Heart left ventricle (tissue), 16 donors: ENCODE data around the gene VAC14. TPM values are rescaled to one million over a fixed set of nuclear protein-coding genes. Genes with fewer than 3 reads are reported as not detected.
"Not testable (repeated sequence)": the region's sequence is repeated elsewhere in the genome, so short reads cannot be mapped to it uniquely, and the experiment has no call there.

Experiments
- ATAC-seq, 4 donors: fragments of 200-7000 bp; cut with Tn5 transposase; one replicate each; pipeline ENCODE4 v1.9.1; 2020 to 2022; ENCODE audit warnings: moderate library complexity in 4 of 4, mild to moderate bottlenecking in 3 of 4, moderate number of reproducible peaks in 1 of 4
- DNase-seq, 5 donors: peaks; one replicate each; pipeline ENCODE4 v3.0.0-alpha.2; 2020
- H3K27ac ChIP-seq, 12 donors: fragments of 200-600 bp; sonication (generic) in 4 of 12; one replicate each; pipeline versions ENCODE4 v1.5.0 to v1.8.0; 2016 to 2022; ENCODE audit warnings: mild to moderate bottlenecking in 2 of 12
- H3K27me3 ChIP-seq, 9 donors: fragments of 200-600 bp; sonication (generic) in 2 of 9; one replicate each; pipeline versions ENCODE4 v1.5.1 to v1.8.0; 2016 to 2022; ENCODE audit warnings: mild to moderate bottlenecking in 3 of 9
- H3K36me3 ChIP-seq, 9 donors: fragments of 200-600 bp; sonication (generic) in 2 of 9; one replicate each; pipeline versions ENCODE4 v1.5.0 to v1.8.0; 2018 to 2022; ENCODE audit warnings: mild to moderate bottlenecking in 2 of 9
- H3K4me1 ChIP-seq, 12 donors: fragments of 200-600 bp; sonication (generic) in 4 of 12; one replicate each; pipeline versions ENCODE4 v1.5.0 to v1.8.0; 2016 to 2022; ENCODE audit warnings: mild to moderate bottlenecking in 3 of 12
- H3K4me3 ChIP-seq, 12 donors: fragments of 200-600 bp; sonication (generic) in 4 of 12; one replicate each; pipeline versions ENCODE4 v1.5.0 to v1.8.0; 2017 to 2022; ENCODE audit warnings: mild to moderate bottlenecking in 9 of 12, moderate library complexity in 4 of 12
- H3K9me3 ChIP-seq, 12 donors: fragments of 200-600 bp; sonication (generic) in 4 of 12; one replicate each; pipeline versions ENCODE4 v1.5.0 to v1.8.0; 2016 to 2022; ENCODE audit warnings: mild to moderate bottlenecking in 1 of 12
- POLR2A ChIP-seq, 2 donors: fragments of 450-650 bp; IDR thresholded peaks; one replicate each; pipeline ENCODE4 v1.6.1; 2017; ENCODE audit warnings: antibody characterized with exemption in 2 of 2, mild to moderate bottlenecking in 2 of 2, moderate library complexity in 2 of 2
- WGBS, 4 donors: extraction: QIAGEN DNeasy Blood & Tissue Kit in 2 of 4; methylation state at CpG; one replicate each; pipeline versions ENCODE4 v1.1.5 to v1.1.7; 2013 to 2018; 5-methylcytosine and 5-hydroxymethylcytosine counted together
- intact Hi-C, 10 donors: fragments of 100-400 bp; cut with DNase I; formaldehyde crosslinking; loops; one replicate each; pipeline versions ENCODE4 v1.11.1 to v1.14.2; 2022
- polyA plus RNA-seq, 2 donors: library from polyadenylated mRNA; stranded (reverse); fragments of 200-250 nt; gene quantifications; one replicate each; pipeline ENCODE4 v1.2.3, GENCODE V29; 2013
- total RNA-seq, 9 donors: library from RNA; depleted of rRNA in 2 of 9; stranded (reverse); fragments of >200 nt in 2 of 9; fragmentation: NEBNext Ultra II Directional in 3 of 9; extraction: Animal tissue kit (Norgen Biotek cat#: 25700) in 3 of 9; gene quantifications; one replicate each; pipeline versions ENCODE4 v1.1.0 to v1.2.4, GENCODE V29; 2016 to 2023
- TF ChIP-seq, protein P1 (sequence below), 12 donors: fragments of 200-600 bp; sonication (generic) in 4 of 12; IDR thresholded peaks; one replicate each; pipeline versions ENCODE4 v1.5.0 to v1.8.0; 2018 to 2022; ENCODE audit warnings: antibody characterized with exemption in 12 of 12, mild to moderate bottlenecking in 5 of 12
- donor health status: ischemic (EF 13 %, LVEDD 7.1; RV severe dilation, severe dysfunction).
- donor health status: healthy with polysubstance abuse.
- donor health status: DM: no; HTN: yes; CAD: no.
- donor health status: DM: no; HTN: no; CAD: no.
- donor health status: ischemic (EF 25% LVEDD 6.9; RV normal size, moderate dysfunction).
- donor health status: ischemic (EF 25% LVEDD 5.7; RV mildly dilated, moderate dysfunction).
- donor health status: healthy.
- donor health status: DM: yes; HTN: yes; CAD: no.
- donor health status: ischemic (EF 35%, LVEDD 5.7; RV mildly dilated, moderate dysfunction).
- donor health status: nonischemic (EF 11% LVEDD 7.7; RV severe dilation, severe dysfunction).
- donor health status: DM: yes; HTN: yes; CAD: no.
- donor health status: PGD.
- donor health status: ischemic (EF 29% LVEDD 5.4; RV normal size, mild dysfunction).
- donor health status: nonischemic (EF 23%, LVEDD 6.1; RV moderate dilation, normal function).

VAC14 gene
- total and polyA plus RNA-seq, 11 donors: 13.9 to 48.0 (median 26.1) TPM

DNA sequence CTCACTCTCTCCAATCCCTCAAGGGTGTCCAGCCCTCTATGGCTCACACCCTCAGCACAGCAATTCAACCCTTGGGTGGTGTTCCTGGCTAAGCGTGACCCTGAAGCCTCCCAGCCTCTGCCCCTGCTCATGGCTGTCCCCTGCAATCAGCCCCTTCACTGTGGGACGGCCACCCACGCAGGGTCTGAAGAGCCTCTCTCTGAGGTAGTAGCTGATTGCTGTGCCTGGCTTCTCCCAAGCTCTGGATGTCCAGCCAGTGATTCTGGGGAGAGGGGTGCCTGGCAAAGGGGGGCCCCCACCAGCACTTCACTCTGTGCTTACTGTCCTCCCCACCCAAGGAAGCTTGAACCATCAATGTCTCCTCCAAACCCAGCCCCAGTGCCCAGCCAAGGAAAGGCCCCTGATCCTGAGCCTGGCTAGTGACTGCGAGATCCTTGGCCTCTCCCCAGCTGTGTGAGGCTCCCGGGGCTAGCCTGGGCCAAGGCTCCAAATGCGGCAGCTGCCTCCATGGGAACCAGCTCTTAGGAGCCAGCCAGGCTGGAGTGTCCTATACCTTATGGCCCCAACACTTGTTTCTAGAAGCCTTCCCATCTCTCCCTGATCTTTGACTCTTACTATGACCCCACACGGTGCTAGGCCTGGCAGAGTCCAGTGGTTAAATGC is 125.0 kb downstream of the VAC14 start:
- peak in 4 of 5 donors; percentile 13 to 73 (median 32) for DNase-seq
- Histone ChIP-seq H3K9me3 (no peaks in the 10 kb centered on the region), H3K4me3 (no peak overlapping the region), H3K27me3 (no peaks in the 10 kb centered on the region), H3K4me1 (peaks cover 0 to 31% (median 9%) of the 10 kb centered on the region in 12 donors), H3K27ac (peak overlapping the region in 3 of 12 donors; percentile 19 to 89 (median 42)), H3K36me3 (peaks cover 0 to 92% (median 72%) of the 10 kb centered on the region in 9 donors)
- ATAC-seq: peak; percentile 24 to 62 (median 36)
- WGBS, 4 donors: 69 to 76% (median 73%) methylated on average over 7 of the region's 7 CpGs
- TF ChIP-seq POLR2A (IDR thresholded peaks at IDR 0.05): no peak
- TF ChIP-seq, protein P1, sequence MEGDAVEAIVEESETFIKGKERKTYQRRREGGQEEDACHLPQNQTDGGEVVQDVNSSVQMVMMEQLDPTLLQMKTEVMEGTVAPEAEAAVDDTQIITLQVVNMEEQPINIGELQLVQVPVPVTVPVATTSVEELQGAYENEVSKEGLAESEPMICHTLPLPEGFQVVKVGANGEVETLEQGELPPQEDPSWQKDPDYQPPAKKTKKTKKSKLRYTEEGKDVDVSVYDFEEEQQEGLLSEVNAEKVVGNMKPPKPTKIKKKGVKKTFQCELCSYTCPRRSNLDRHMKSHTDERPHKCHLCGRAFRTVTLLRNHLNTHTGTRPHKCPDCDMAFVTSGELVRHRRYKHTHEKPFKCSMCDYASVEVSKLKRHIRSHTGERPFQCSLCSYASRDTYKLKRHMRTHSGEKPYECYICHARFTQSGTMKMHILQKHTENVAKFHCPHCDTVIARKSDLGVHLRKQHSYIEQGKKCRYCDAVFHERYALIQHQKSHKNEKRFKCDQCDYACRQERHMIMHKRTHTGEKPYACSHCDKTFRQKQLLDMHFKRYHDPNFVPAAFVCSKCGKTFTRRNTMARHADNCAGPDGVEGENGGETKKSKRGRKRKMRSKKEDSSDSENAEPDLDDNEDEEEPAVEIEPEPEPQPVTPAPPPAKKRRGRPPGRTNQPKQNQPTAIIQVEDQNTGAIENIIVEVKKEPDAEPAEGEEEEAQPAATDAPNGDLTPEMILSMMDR (IDR thresholded peaks at IDR 0.05): no peak
- intact Hi-C loops: loop anchor here in 1 of 10 donors (5.0 kb wide), 1 partner anchor 96 kb away; no protein-coding TSS in a partner anchor

DNA sequence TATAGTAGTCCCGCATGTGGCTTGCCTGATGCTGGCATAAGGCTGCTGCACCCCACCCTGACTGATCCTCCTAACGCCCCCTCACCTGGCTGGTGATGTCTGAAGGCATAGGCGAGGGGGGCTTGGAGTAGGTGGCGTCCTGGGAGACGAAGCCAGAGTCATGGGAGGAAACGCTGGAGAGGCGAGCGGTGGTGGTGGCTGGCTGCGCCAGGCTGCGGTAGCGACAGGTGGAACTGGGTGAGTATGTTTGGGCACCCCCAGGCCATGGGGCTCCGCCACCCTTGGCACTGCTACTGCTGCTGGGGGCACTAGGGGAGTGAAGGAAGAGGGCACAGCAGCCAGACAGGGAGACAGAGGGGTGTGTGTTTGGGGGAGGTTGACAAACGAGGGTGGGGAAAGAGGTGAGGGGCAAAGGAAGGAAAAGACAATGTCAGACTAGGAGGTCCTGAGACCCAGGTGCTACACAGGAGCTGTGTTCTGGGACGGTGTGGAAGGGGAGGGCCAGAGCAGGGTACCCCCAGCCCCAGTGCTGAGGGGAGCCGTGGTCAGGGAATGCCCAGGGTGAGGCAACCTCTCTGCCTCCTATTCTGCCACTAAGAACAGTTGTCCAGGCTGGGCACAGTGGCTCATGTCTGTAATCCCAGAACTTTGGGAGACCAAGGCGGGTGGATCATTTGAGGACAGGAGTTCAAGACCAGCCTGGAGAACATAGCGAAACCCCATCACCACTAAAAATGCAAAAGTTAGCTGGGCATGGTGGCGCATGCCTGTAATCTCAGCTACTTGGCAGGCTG is 126.5 kb downstream of the VAC14 start:
- no peak for TF ChIP-seq POLR2A (IDR thresholded peaks at IDR 0.05)
- TF ChIP-seq, protein P1 (IDR thresholded peaks at IDR 0.05): no peak
- 88 to 92% (median 91%) methylated on average over 18 of the region's 18 CpGs for WGBS, 4 donors
- no peak for ATAC-seq
- peak in 1 of 5 donors; percentile 56 for DNase-seq
- H3K36me3 ChIP-seq: peaks cover 0 to 99% (median 82%) of the 10 kb centered on the region in 9 donors
- no peak overlapping the region for H3K4me3 ChIP-seq
- no peaks in the 10 kb centered on the region for H3K9me3 ChIP-seq
- H3K27ac ChIP-seq: peak overlapping the region in 1 of 12 donors; percentile 47
- H3K27me3 ChIP-seq: no peaks in the 10 kb centered on the region
- peaks cover 0 to 15% (median 0%) of the 10 kb centered on the region in 12 donors for H3K4me1 ChIP-seq
- intact Hi-C loops: loop anchor here in 1 of 10 donors (5.0 kb wide), 1 partner anchor 98 kb away; no protein-coding TSS in a partner anchor

DNA sequence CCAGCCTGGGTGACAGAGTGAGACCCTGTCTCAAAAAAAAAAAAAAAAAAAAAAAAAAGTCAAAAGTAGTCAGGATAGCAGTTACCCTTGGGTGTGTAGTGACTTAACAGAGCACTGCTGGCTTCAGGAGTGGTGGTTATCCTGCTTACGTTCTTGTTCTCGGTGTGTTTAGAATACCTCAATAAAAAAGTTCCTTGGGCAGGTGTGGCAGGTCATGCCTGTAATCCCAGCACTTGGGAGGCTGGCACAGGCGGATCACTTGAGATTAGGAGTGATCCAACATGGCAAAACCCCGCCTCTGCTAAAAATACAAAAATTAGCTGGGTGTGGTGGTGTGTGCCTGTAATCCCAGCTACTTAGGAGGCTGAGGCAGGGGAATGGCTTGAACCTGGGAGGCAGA is 130.0 kb downstream of the VAC14 start:
- ATAC-seq, intact Hi-C loops, DNase-seq, H3K27me3 ChIP-seq, H3K4me3 ChIP-seq, H3K9me3 ChIP-seq, H3K27ac ChIP-seq: not testable (repeated sequence)
- Histone ChIP-seq H3K36me3 (peaks cover 0 to 98% (median 75%) of the 10 kb centered on the region in 9 donors), H3K4me1 (peaks cover 0 to 17% (median 0%) of the 10 kb centered on the region in 12 donors)
- 94 to 97% (median 96%) methylated on average over 4 of the region's 4 CpGs for WGBS, 4 donors

DNA sequence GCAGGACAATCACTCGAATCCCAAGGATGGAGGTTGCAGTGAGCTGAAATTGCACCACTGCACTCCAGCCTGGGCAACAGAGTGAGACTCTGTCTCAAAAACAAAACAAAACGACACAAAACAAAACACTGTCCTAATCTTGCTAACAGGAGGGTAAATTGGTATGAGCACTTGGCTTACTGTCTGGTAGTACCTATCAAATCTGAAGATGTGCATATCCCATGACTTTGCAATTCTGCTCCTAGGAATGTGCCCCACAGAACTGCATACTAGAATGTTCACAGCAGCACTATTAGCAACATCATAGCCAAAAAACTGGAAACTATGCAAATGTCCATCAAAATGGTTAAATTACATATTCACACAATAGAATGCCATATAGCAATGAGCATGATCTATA is 130.8 kb downstream of the VAC14 start:
- no peak for TF ChIP-seq POLR2A (IDR thresholded peaks at IDR 0.05)
- TF ChIP-seq, protein P1 (IDR thresholded peaks at IDR 0.05): no peak
- H3K27ac ChIP-seq: no peak overlapping the region
- DNase-seq (no peak), ATAC-seq (no peak)
- H3K4me1 ChIP-seq: peaks cover 0 to 16% (median 0%) of the 10 kb centered on the region in 12 donors
- no peak overlapping the region for H3K4me3 ChIP-seq
- H3K27me3 ChIP-seq: no peaks in the 10 kb centered on the region
- WGBS, 4 donors: 92 to 99% (median 96%) methylated on average over 2 of the region's 2 CpGs
- peaks cover 0 to 98% (median 75%) of the 10 kb centered on the region in 9 donors for H3K36me3 ChIP-seq
- intact Hi-C loops: no loop called here
- peaks cover 0 to 6% (median 0%) of the 10 kb centered on the region in 12 donors for H3K9me3 ChIP-seq
